ENCODE data around the gene ASZ1. TPM values are rescaled to one million over a fixed set of nuclear protein-coding genes. Genes with fewer than 3 reads are reported as not detected.

The ASZ1 gene
- not detected in 2 replicates for total RNA-seq

DNA sequence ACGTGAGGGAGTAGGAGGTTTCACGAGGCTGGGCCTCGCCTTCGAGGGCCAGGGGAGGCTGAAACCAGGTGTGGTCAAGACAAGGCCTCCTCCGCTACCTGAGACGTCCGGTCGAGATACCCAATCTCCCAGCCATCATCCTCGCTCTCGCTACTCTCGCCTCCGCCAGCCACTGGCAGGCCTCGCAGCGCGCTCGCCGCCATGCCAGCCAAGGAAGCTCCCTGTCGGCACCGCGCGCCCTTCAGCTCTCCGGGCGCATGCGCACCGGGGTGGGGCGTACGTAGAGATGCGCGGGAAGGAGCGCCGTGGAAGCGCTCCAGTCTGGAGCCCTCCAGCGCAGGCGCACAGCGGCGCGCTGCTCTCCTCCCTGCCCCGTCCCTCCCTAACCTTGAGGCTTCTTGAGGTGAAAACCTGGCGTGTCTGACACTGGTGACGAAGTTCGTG lies at the start of gene ASZ1:
ASZ1 (minus strand) TSS at position 236 of the 444 bp plus-strand sequence; CDS start at position 203, 33 bp downstream.

DNA sequence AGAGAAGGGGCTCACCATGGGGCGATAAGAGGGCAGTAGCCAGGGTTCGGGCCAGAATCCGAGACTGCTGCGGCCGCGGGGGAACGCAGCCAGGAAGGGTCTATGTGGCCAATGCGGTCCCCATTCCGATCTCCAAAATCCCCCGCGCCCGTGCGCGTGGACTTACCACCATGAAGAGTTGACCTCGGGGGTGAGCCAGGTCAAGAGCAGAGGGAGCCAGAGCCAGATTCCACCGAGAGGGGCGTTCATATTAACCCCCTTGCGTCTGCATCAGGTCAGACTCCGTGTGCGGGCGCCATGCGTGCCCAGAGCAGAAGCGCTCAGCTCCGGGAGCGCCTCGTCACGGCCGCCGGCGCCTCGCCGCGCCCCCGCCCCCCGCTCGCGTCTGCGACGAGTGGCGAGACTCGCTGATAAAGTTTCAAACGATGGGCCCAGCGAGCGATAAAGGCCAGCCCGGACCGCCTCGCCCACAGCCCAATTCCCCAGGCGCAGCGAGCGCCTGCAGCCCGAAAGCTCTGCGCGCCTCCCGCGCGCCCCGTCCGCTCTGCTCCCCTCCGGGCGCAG lies 104.5 kb downstream of the ASZ1 start, which contains the start of gene WNT2:
WNT2 (minus strand) TSS at position 318 of the 564 bp plus-strand sequence; CDS start at position 249, 69 bp downstream.

Other genes with a start within 250 kb of the ASZ1 start
- gene WNT2, start 104.4 kb downstream of the ASZ1 start, total RNA-seq, result not detected in 2 replicates
- not detected in 2 replicates for gene CFTR, start 52.5 kb upstream of the ASZ1 start, total RNA-seq